ENCODE measurements around the gene TSR3.

TSR3 gene

DNA sequence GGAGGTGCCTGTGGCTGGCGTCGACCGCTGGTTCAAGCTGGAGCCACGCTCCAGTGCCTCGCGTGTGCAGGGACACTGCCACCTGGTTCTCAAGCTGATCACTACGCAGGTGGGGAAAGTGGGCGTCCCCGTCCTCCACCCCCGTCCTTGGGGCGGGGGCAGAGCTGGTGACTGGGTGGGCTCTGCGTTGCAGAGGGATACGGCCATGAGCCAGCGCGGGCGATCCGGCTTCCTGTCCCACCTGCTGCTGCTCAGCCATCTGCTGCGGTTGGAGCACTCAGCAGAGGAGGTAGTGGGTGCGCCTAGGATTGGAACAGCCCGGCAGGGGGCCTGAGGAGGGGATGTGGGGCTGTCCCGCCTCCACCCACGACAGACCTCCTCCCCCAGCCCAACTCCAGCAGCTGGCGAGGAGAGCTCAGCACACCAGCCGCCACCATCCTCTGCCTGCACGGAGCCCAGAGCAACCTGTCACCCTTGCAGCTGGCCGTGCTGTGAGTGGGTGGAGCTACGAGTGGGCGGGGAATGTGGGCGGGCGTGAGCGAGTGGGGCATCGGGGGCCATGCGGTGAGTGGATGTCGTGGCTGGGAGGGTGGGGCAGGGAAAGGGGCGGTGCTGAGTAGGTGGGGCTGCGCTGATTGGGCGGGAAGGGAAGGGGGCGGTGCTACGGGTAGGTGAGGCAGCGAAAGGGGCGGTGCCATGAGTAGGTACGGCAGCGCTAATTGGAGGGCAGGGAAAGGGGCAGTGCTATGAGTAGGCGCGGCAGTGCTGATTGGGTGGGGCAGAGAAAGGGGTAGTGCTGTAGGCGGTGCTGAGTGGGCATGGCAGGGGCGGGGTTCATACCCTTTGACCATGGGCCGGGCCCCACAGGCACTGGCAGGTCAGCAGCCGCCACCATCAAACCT lies 8.9 kb downstream of the TSR3 start:
- peak overlapping the region; percentile 45 for H3K4me3 ChIP-seq (ENCODE audit: low read length)
- peak; percentile 94 for DNase-seq (ENCODE audit: low read depth, low spot score)

DNA sequence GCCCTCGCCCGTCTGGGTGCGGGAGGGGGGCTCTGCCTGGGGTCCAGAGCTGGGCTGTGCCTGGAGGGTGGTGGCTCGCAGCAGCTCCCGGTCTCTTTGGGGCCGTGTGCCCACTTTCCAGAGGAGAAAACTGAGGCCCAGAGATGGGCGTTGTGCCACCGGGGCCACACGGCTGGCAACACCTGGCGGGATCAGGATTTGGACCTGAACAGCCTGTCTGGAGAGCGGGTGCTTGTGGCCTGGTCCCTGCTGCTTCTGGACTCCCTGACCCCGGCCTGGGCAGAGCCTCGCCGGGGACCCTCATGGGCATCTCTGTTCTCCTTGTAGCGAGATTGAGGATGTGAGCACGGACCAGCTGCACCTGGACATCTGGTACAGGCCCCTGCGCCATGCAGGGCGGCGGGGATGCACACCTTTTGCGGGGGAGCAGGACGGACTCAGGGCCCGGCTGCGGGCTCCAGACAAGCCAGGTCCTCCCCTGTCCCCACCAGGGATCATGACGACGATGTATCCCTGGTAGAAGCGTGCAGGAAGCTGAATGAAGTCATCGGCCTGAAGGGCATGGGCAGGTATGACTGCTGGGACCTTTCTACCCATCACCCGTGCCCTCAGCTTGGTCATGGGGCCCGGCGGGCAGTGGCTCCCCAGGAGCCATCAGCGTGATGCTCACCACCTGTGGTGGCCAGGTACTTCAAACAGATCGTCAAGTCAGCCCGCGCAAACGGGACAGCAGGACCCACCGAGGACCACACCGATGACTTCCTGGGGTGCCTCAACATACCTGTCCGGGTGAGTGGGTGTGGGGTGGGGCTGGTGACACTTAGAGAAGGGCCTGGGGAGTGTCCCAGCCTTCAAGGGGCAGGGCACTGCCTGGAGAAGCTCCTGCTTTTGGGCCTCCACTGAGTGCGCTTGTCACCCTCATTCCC lies 9.9 kb downstream of the TSR3 start:
- peak overlapping the region; percentile 45 for H3K4me3 ChIP-seq (ENCODE audit: low read length)
- no peak for DNase-seq (ENCODE audit: low read depth, low spot score)

- DNase-seq (ENCODE audit: low read depth, low spot score): no peak
These were observed 10.8 kb downstream of the TSR3 start for GRCh38 chr16:1340730-1341494.

GRCh38 chr16:1338855-1339675 lies 12.6 kb downstream of the TSR3 start:
- DNase-seq (ENCODE audit: low read depth, low spot score): no peak

More at GRCh38 chr16:1340730-1341494, 10.8 kb downstream of the TSR3 start:
- H3K4me3 ChIP-seq (ENCODE audit: low read length): no peak overlapping the region

GRCh38 chr16:1338119-1338730 lies 13.5 kb downstream of the TSR3 start:
- no peak overlapping the region for H3K4me3 ChIP-seq (ENCODE audit: low read length)
- no peak for DNase-seq (ENCODE audit: low read depth, low spot score)

More at GRCh38 chr16:1338855-1339675, 12.6 kb downstream of the TSR3 start:
- no peak overlapping the region for H3K4me3 ChIP-seq (ENCODE audit: low read length)

GRCh38 chr16:1337486-1337885 lies 14.2 kb downstream of the TSR3 start:
- no peak overlapping the region for H3K4me3 ChIP-seq (ENCODE audit: low read length)
- DNase-seq (ENCODE audit: low read depth, low spot score): no peak

DNA sequence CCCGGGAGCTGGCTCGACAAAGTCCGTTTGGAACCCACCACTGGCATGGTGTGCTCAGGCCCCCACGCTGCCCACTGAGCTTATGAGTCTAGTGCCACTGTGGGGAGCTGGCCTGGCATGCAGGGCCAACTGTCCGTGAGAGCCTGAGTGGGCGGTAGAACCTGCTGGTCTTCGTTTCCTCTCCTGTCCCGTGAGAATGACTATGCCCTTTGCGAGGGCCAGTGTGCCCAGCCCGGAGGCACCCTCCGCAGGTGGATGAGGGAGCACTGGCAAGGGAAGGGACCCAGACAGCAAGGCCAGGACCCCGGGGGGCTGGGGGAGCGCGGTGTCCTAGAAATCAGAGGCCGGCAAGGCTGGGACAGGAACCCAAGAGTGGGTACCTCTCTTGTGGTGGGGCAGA lies 15.1 kb downstream of the TSR3 start:
- DNase-seq (ENCODE audit: low read depth, low spot score): no peak
- H3K4me3 ChIP-seq (ENCODE audit: low read length): no peak overlapping the region

GRCh38 chr16:1335996-1336395 lies 15.7 kb downstream of the TSR3 start:
- no peak for DNase-seq (ENCODE audit: low read depth, low spot score)
- no peak overlapping the region for H3K4me3 ChIP-seq (ENCODE audit: low read length)

- no peak for DNase-seq (ENCODE audit: low read depth, low spot score)
- no peak overlapping the region for H3K4me3 ChIP-seq (ENCODE audit: low read length)
These were observed 16.3 kb downstream of the TSR3 start for GRCh38 chr16:1335211-1335971.

DNA sequence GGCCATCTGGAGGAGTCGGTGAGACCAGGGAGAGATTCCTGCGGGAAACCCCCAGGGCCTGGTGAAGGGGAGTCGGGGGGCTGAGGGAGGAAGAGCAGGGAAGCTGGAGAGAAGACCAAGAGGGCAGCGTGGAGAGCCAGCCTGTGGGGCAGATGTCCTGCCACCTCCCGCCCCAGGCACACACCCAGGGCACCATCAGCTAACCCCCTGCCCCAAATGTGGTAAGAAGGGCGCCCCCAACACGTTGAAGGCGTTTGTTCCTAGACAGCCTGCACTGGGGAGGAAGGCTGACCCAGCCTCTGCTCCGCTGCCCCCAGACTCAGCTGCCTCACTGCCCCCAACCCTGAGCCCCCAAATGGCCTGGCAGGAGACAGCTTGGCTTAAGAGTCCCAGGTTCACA lies 16.9 kb downstream of the TSR3 start:
- H3K4me3 ChIP-seq (ENCODE audit: low read length): no peak overlapping the region
- DNase-seq (ENCODE audit: low read depth, low spot score): no peak

- no peak overlapping the region for H3K4me3 ChIP-seq (ENCODE audit: low read length)
- no peak for DNase-seq (ENCODE audit: low read depth, low spot score)
These were observed 17.6 kb downstream of the TSR3 start for GRCh38 chr16:1333854-1334700.

DNA sequence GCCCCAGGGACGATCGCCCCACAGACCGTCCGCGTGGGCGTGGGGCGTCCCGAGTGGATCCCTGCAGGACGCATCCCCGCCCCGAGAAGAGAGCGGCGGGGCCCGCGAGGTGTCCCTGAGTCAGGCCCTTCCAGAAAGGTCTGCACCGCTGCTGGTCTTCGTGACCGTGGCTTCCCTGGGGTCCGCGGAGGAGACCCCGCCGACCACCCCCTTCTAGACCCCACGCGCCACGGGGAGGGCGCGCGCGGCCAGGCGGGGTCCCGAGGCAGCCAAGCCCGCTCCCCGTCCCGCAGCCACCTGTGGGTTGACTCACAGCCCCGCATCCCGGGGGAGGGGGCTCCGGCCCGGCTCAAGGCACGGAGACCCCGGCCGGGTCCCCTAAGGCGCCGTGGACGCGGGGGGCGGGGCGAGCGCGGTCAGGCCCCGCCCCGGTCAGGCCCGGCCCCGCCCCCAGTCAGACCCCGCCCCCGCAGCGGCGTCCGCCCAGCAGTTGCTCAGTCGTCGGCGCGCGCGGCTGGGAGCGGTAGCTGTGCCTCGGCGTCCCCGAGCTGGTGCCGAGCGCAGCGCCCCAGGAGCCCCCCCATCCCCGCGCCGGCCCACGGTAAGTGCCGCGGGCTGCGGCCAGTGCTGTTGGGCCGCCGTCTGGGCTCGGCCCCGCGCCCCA lies 18.4 kb downstream of the TSR3 start, which contains the start of gene BAIAP3:
Gene BAIAP3 (plus strand): TSS at position 497 of the 664 bp plus-strand sequence. CDS start 4,905 bp downstream, outside the sequence.
- no peak for DNase-seq (ENCODE audit: low read depth, low spot score)
- H3K4me3 ChIP-seq (ENCODE audit: low read length): no peak within 1 kb of the TSS

DNA sequence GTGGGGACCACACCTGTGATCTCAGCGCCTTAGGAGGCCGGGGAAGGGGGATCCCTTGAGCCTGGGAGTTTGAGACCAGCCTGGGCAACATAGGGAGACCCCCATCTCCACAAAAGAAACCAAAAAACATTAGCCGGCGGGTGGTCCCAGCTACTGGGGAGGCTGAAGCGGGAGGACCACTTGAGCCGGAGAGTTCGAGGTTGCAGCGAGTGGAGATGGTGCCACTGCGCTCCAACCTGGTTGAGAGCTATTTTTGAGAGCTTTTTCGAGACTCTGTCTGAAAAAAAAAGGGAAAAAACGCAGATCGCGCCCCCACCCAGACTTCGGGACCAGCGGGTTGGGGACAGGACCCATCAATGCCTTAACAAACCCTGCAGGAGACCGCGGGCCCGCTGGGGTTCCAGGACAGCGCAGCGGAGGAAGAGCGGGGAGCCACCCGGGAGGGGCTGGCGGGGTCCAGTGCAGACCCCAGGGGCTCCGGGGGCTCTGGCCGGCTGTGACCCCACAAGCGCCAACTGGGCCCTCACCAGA lies 19.0 kb downstream of the TSR3 start:
- DNase-seq (ENCODE audit: low read depth, low spot score): no peak
- H3K4me3 ChIP-seq (ENCODE audit: low read length): no peak overlapping the region

- no peak for DNase-seq (ENCODE audit: low read depth, low spot score)
- no peak overlapping the region for H3K4me3 ChIP-seq (ENCODE audit: low read length)
These were observed 19.7 kb downstream of the TSR3 start for GRCh38 chr16:1331712-1332617.

Data from Jurkat, Clone E6-1 (cell line).